Measurements from ENCODE around the gene CD7.

CD7 gene

GRCh38 chr17:82317394-82318168 lies at the start of gene CD7:
TSS of gene CD7 (minus strand) at chr17:82317608. CDS start at chr17:82317495, 113 bp downstream.
- Histone ChIP-seq H3K4me3 (ENCODE audit: insufficient read depth, low read length, poor library complexity, severe bottlenecking) (no peak within 1 kb of the TSS), H3K9me3 (ENCODE audit: insufficient read depth, low read length) (no peaks in the 10 kb centered on the region), H3F3A (ENCODE audit: insufficient read depth) (no peaks in the 10 kb centered on the region), H2AFZ (ENCODE audit: low read depth, low read length, severe bottlenecking) (no peak within 1 kb of the TSS), H3K4me2 (ENCODE audit: low read depth, low read length, poor library complexity, severe bottlenecking) (no peak within 1 kb of the TSS), H3K27me3 (ENCODE audit: low read length) (no peaks in the 10 kb centered on the region), H3K27ac (ENCODE audit: low read depth, low read length) (no peak within 1 kb of the TSS), H4K20me1 (ENCODE audit: low read depth, low read length) (no peaks in the 10 kb centered on the region), H3K9ac (ENCODE audit: low read length) (no peak within 1 kb of the TSS), H3K36me3 (ENCODE audit: low read length) (no peaks in the 10 kb centered on the region), H3K9me2 (replicated peaks; ENCODE audit: insufficient read depth, low read length) (no peaks in the 10 kb centered on the region), H3K79me2 (ENCODE audit: insufficient read depth, low read length) (no peaks in the 10 kb centered on the region)
- TF ChIP-seq CTCF (IDR thresholded peaks at IDR 0.05; ENCODE audit: insufficient read depth, low read length, poor library complexity, severe bottlenecking) = no peak
- no peak for TF ChIP-seq EZH2phosphoT487 (conservative IDR thresholded peaks at IDR 0.05; ENCODE audit: low read length)

GRCh38 chr17:82366749-82367148 lies 49.3 kb upstream of the CD7 start:
- Histone ChIP-seq H3F3A (ENCODE audit: insufficient read depth) (peaks cover 7% of the 10 kb centered on the region; the same call in 1 of the 2 replicates), H3K79me2 (ENCODE audit: insufficient read depth, low read length) (no peaks in the 10 kb centered on the region), H4K20me1 (ENCODE audit: low read depth, low read length) (no peaks in the 10 kb centered on the region), H3K9me3 (ENCODE audit: insufficient read depth, low read length) (no peaks in the 10 kb centered on the region), H3K27me3 (ENCODE audit: low read length) (no peaks in the 10 kb centered on the region), H3K4me3 (ENCODE audit: insufficient read depth, low read length, poor library complexity, severe bottlenecking) (no peak overlapping the region), H3K9me2 (replicated peaks; ENCODE audit: insufficient read depth, low read length) (no peaks in the 10 kb centered on the region), H3K4me2 (ENCODE audit: low read depth, low read length, poor library complexity, severe bottlenecking) (no peak overlapping the region), H3K9ac (ENCODE audit: low read length) (no peak overlapping the region), H3K27ac (ENCODE audit: low read depth, low read length) (no peak overlapping the region), H2AFZ (ENCODE audit: low read depth, low read length, severe bottlenecking) (no peak overlapping the region), H3K36me3 (ENCODE audit: low read length) (no peaks in the 10 kb centered on the region)
- TF ChIP-seq CTCF (IDR thresholded peaks at IDR 0.05; ENCODE audit: insufficient read depth, low read length, poor library complexity, severe bottlenecking) (no peak), EZH2phosphoT487 (conservative IDR thresholded peaks at IDR 0.05; ENCODE audit: low read length) (no peak)

- H3K4me2 ChIP-seq (ENCODE audit: low read depth, low read length, poor library complexity, severe bottlenecking) = no peak overlapping the region
- TF ChIP-seq CTCF (IDR thresholded peaks at IDR 0.05; ENCODE audit: insufficient read depth, low read length, poor library complexity, severe bottlenecking) (no peak), EZH2phosphoT487 (conservative IDR thresholded peaks at IDR 0.05; ENCODE audit: low read length) (no peak)
These were observed 48.3 kb upstream of the CD7 start for GRCh38 chr17:82365606-82366295.

More at GRCh38 chr17:82365606-82366295, 48.3 kb upstream of the CD7 start:
- no peaks in the 10 kb centered on the region for H3K9me2 ChIP-seq (replicated peaks; ENCODE audit: insufficient read depth, low read length)
- H3K4me3 ChIP-seq (ENCODE audit: insufficient read depth, low read length, poor library complexity, severe bottlenecking) = no peak overlapping the region
- H3K36me3 ChIP-seq (ENCODE audit: low read length) = no peaks in the 10 kb centered on the region
- no peak overlapping the region for H3K27ac ChIP-seq (ENCODE audit: low read depth, low read length)
- no peaks in the 10 kb centered on the region for H3K79me2 ChIP-seq (ENCODE audit: insufficient read depth, low read length)
- peaks cover 7% of the 10 kb centered on the region; the same call in 1 of the 2 replicates for H3F3A ChIP-seq (ENCODE audit: insufficient read depth)
- H3K9ac ChIP-seq (ENCODE audit: low read length) = no peak overlapping the region
- H2AFZ ChIP-seq (ENCODE audit: low read depth, low read length, severe bottlenecking) = no peak overlapping the region
- no peaks in the 10 kb centered on the region for H3K9me3 ChIP-seq (ENCODE audit: insufficient read depth, low read length)
- H3K27me3 ChIP-seq (ENCODE audit: low read length) = no peaks in the 10 kb centered on the region
- no peaks in the 10 kb centered on the region for H4K20me1 ChIP-seq (ENCODE audit: low read depth, low read length)

Data from SU-DHL-6 (cell line).